ENCODE measurements around the gene SLC25A19. TPM values are rescaled to one million over a fixed set of nuclear protein-coding genes. Genes with fewer than 3 reads are reported as not detected.

The SLC25A19 gene
- total RNA-seq, 6 experiments from 2014 or later: 3.8 to 13.4 (median 7.3) TPM

- peak; percentile 6 to 37 (median 15) for ATAC-seq
Observed at GRCh38 chr17:75313941-75314551, 24.8 kb upstream of the SLC25A19 start.

GRCh38 chr17:75308732-75309629 is 19.7 kb upstream of the SLC25A19 start:
- no peaks in the 10 kb centered on the region for H3K36me3 ChIP-seq
- no peaks in the 10 kb centered on the region for H3K27me3 ChIP-seq
- WGBS (ENCODE audit: insufficient coverage, low coverage, low lambda C conversion rate, missing lambda C conversion rate): 30% methylated on average over 10 of the region's 20 CpGs
- H3K4me3 ChIP-seq: peak overlapping the region in 1 of 3 donors; percentile 19
- DNase-seq (peak; percentile 72 to 87 (median 86)), ATAC-seq (peak; percentile 87 to 94 (median 90))
- H3K9me3 ChIP-seq: no peaks in the 10 kb centered on the region
- intact Hi-C loops (cut with DNase I): no loop called here
- peak overlapping the region; percentile 63 to 80 (median 68) for H3K27ac ChIP-seq
- peaks cover 0 to 21% (median 9%) of the 10 kb centered on the region in 4 donors for H3K4me1 ChIP-seq
- TF ChIP-seq, protein P1, sequence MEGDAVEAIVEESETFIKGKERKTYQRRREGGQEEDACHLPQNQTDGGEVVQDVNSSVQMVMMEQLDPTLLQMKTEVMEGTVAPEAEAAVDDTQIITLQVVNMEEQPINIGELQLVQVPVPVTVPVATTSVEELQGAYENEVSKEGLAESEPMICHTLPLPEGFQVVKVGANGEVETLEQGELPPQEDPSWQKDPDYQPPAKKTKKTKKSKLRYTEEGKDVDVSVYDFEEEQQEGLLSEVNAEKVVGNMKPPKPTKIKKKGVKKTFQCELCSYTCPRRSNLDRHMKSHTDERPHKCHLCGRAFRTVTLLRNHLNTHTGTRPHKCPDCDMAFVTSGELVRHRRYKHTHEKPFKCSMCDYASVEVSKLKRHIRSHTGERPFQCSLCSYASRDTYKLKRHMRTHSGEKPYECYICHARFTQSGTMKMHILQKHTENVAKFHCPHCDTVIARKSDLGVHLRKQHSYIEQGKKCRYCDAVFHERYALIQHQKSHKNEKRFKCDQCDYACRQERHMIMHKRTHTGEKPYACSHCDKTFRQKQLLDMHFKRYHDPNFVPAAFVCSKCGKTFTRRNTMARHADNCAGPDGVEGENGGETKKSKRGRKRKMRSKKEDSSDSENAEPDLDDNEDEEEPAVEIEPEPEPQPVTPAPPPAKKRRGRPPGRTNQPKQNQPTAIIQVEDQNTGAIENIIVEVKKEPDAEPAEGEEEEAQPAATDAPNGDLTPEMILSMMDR (IDR thresholded peaks at IDR 0.05): no peak
- TF ChIP-seq POLR2A (IDR thresholded peaks at IDR 0.05): peak; percentile 30

More at GRCh38 chr17:75313941-75314551, 24.8 kb upstream of the SLC25A19 start:
- Histone ChIP-seq H3K36me3 (peaks cover 0 to 10% (median 4%) of the 10 kb centered on the region in 4 donors), H3K27me3 (no peaks in the 10 kb centered on the region), H3K4me3 (no peak overlapping the region), H3K4me1 (peaks cover 0 to 18% (median 8%) of the 10 kb centered on the region in 4 donors), H3K27ac (peak overlapping the region in 2 of 3 donors; percentile 29 to 73), H3K9me3 (no peaks in the 10 kb centered on the region)
- intact Hi-C loops (cut with DNase I): no loop called here
- WGBS (ENCODE audit: insufficient coverage, low coverage, low lambda C conversion rate, missing lambda C conversion rate): 51% methylated on average over 13 of the region's 14 CpGs
- no peak for TF ChIP-seq POLR2A (IDR thresholded peaks at IDR 0.05)
- TF ChIP-seq, protein P1 (IDR thresholded peaks at IDR 0.05): no peak
- peak in 1 of 3 donors; percentile 64 for DNase-seq

DNA sequence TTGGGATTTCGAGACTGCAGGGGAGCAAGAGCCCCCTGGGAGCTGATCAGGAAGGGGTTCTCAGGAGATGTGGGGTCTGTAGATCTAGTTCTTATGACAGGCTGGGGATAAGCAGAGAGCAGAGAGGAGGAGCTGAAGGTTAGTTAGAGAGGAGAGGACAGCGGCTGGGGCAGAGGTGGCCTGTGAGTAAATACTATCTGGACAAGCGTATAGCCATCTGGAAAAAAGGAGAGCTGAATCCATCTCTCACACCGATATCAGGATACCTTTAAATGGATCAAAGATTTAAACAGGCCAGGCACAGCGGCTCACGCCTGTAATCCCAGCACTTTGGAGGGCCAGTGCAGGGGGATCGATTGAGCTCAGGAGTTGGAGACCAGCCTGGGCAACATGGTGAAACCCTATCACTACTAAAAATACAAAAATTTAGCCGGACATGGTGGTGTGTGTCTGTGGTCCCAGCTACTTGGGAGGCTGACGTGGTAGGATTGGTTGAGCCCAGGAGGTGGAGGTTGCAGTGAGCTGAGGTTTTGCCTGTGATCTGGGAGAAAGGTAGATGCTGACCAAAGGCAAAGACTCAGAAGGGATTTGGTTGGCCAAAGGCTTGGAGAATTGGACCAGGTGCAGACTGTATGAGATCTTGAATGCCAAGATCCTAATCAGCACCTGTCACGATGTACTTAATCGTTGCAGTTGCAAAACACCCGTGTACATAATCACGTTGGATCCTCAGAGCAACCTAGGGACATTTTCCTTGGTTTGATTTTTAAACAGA is 18.9 kb upstream of the SLC25A19 start:
- ATAC-seq (no peak), DNase-seq (no peak)
- intact Hi-C loops (cut with DNase I): no loop called here
- H3K27ac ChIP-seq: peak overlapping the region; percentile 52 to 80 (median 63)
- no peaks in the 10 kb centered on the region for H3K27me3 ChIP-seq
- H3K9me3 ChIP-seq: no peaks in the 10 kb centered on the region
- peaks cover 0 to 21% (median 9%) of the 10 kb centered on the region in 4 donors for H3K4me1 ChIP-seq
- no peak for TF ChIP-seq POLR2A (IDR thresholded peaks at IDR 0.05)
- TF ChIP-seq, protein P1 (IDR thresholded peaks at IDR 0.05): no peak
- WGBS (ENCODE audit: insufficient coverage, low coverage, low lambda C conversion rate, missing lambda C conversion rate): 72% methylated on average over 12 of the region's 13 CpGs
- H3K4me3 ChIP-seq: no peak overlapping the region
- no peaks in the 10 kb centered on the region for H3K36me3 ChIP-seq

- Histone ChIP-seq H3K36me3 (no peaks in the 10 kb centered on the region), H3K27ac (no peak overlapping the region), H3K27me3 (no peaks in the 10 kb centered on the region), H3K9me3 (no peaks in the 10 kb centered on the region), H3K4me3 (no peak overlapping the region), H3K4me1 (no peaks in the 10 kb centered on the region)
- ATAC-seq: peak; percentile 25 to 52 (median 40)
- intact Hi-C loops (cut with DNase I): no loop called here
- WGBS (ENCODE audit: insufficient coverage, low coverage, low lambda C conversion rate, missing lambda C conversion rate): 78% methylated on average over 5 of the region's 17 CpGs
- no peak for DNase-seq
- no peak for TF ChIP-seq POLR2A (IDR thresholded peaks at IDR 0.05)
- TF ChIP-seq, protein P1 (IDR thresholded peaks at IDR 0.05): no peak
Observed at GRCh38 chr17:75301502-75302206, 12.4 kb upstream of the SLC25A19 start.

All from right lobe of liver (tissue), 6 donors.